ENCODE data around the gene ST3GAL4. TPM values are rescaled to one million over a fixed set of nuclear protein-coding genes. Genes with fewer than 3 reads are reported as not detected.
A peak's percentile ranks its signal among the peaks of the same experiment; 100 is the strongest.

ST3GAL4 gene, protein sequence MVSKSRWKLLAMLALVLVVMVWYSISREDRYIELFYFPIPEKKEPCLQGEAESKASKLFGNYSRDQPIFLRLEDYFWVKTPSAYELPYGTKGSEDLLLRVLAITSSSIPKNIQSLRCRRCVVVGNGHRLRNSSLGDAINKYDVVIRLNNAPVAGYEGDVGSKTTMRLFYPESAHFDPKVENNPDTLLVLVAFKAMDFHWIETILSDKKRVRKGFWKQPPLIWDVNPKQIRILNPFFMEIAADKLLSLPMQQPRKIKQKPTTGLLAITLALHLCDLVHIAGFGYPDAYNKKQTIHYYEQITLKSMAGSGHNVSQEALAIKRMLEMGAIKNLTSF
- total RNA-seq (10 to 100 TPM; 31.5 to 31.9 TPM), polyA plus RNA-seq (10 to 100 TPM; 23.6 to 38.3 TPM)
- long read RNA-seq, donor 1, transcript ST3GAL4-204 (11 exons, 1,812 nt) = major isoform, 5 of 7 reads
- long read RNA-seq, donor 1, partial matches to known transcripts = 0 of 7 reads
- long read RNA-seq, donor 1, other reads (novel, unspliced or antisense) = 0 of 7 reads
- long read RNA-seq, donor 2, partial matches to known transcripts = 0 of 1 reads
- long read RNA-seq, donor 2, other reads (novel, unspliced or antisense) = 0 of 1 reads
- long read RNA-seq, donor 3, partial matches to known transcripts = 0 of 3 reads
- long read RNA-seq, donor 3, other reads (novel, unspliced or antisense) = 0 of 3 reads
- long read RNA-seq, donor 4, partial matches to known transcripts = 0 of 2 reads
- long read RNA-seq, donor 4, other reads (novel, unspliced or antisense) = 0 of 2 reads
- long read RNA-seq, donor 5, transcript ST3GAL4-204 (11 exons, 1,812 nt) = major isoform, 6 of 9 reads
- long read RNA-seq, donor 5, partial matches to known transcripts = 0 of 9 reads
- long read RNA-seq, donor 5, other reads (novel, unspliced or antisense) = 0 of 9 reads

DNA sequence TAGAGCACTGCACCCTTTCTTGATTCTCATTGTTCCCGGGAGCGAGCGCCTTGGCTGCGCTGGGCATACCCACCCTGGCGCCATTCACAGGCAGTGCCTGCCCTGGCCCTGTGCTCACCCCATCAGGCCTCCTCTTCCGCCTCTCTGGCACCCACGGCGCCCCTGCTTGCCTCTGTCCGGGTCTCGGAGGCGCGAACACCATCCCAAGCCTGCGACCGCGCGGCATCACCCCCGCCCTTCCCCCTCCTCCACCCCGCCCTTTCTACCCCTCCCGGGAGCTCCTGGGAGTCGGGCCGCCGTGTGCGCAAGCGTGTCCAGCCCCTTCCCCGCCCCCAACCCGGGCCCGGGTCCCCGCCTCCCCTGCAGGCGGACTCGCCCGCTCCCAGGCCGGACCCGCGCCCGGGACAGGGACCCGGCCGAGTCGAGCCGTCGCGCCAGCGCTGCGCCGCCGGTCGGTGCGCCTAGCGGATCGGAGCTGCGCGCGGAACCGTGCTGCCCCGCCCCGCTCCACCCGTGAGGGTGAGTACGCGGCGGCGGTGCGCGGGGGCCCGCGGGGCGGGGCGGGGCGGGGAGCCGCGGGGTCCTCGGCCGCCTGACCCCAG, at the start of gene ST3GAL4:
TSS of gene ST3GAL4 (plus strand) at position 363 of the 602 bp plus-strand sequence. CDS start 50,470 bp downstream, outside the sequence.
- DNase-seq (peak; percentile 89 to 95 (median 94)), ATAC-seq (ENCODE audit: insufficient read depth, low FRiP score) (peak; percentile 84)
- peak within 1 kb of the TSS; percentile 45 to 64 for H3K9ac ChIP-seq (ENCODE audit: insufficient read depth in 1 of 2, low read length in 2 of 2)
- H3K27me3 ChIP-seq (ENCODE audit: control insufficient read depth in 3 of 3, insufficient read depth in 3 of 3, low read length in 2 of 3) = no peaks in the 10 kb centered on the region
- no peaks in the 10 kb centered on the region for H3K9me3 ChIP-seq (ENCODE audit: control insufficient read depth in 4 of 4, insufficient read depth in 3 of 4, low read length in 3 of 4)
- WGBS, 2 donors = 1% methylated on average over 53 to 71 of the region's 71 CpGs
- no peak for TF ChIP-seq CTCF (IDR thresholded peaks at IDR 0.05; ENCODE audit: control extremely low read depth, extremely low read depth)
- H3K36me3 ChIP-seq (ENCODE audit: control insufficient read depth in 4 of 4, insufficient read depth in 4 of 4, low read length in 4 of 4) = peaks cover 0 to 3% (median 0%) of the 10 kb centered on the region in 4 donors
- peak within 1 kb of the TSS; percentile 68 for H3K4me3 ChIP-seq
- H3K27ac ChIP-seq (ENCODE audit: low read depth in 1 of 2, low read length in 1 of 2) = peak within 1 kb of the TSS; percentile 79 to 92
- H3K4me1 ChIP-seq (ENCODE audit: control insufficient read depth in 5 of 5, insufficient read depth in 5 of 5, low read length in 5 of 5) = peaks cover 29 to 82% (median 32%) of the 10 kb centered on the region in 5 donors

GRCh38 chr11:126305699-126306098, 49.8 kb upstream of the ST3GAL4 start:
- Histone ChIP-seq H3K4me1 (ENCODE audit: control insufficient read depth in 5 of 5, insufficient read depth in 5 of 5, low read length in 5 of 5) (peaks cover 0 to 13% (median 6%) of the 10 kb centered on the region in 5 donors), H3K27ac (ENCODE audit: low read depth in 1 of 2, low read length in 1 of 2) (no peak overlapping the region), H3K9me3 (ENCODE audit: control insufficient read depth in 4 of 4, insufficient read depth in 3 of 4, low read length in 3 of 4) (no peaks in the 10 kb centered on the region), H3K27me3 (ENCODE audit: control insufficient read depth in 3 of 3, insufficient read depth in 3 of 3, low read length in 2 of 3) (no peaks in the 10 kb centered on the region), H3K9ac (ENCODE audit: insufficient read depth in 1 of 2, low read length in 2 of 2) (no peak overlapping the region), H3K4me3 (no peak overlapping the region), H3K36me3 (ENCODE audit: control insufficient read depth in 4 of 4, insufficient read depth in 4 of 4, low read length in 4 of 4) (peaks cover 0 to 12% (median 6%) of the 10 kb centered on the region in 4 donors)
- TF ChIP-seq CTCF (IDR thresholded peaks at IDR 0.05; ENCODE audit: control extremely low read depth, extremely low read depth) = no peak
- WGBS, 2 donors = 92 to 97% methylated on average over 4 of the region's 4 CpGs
- ATAC-seq (ENCODE audit: insufficient read depth, low FRiP score) = no peak
- DNase-seq = no peak

DNA sequence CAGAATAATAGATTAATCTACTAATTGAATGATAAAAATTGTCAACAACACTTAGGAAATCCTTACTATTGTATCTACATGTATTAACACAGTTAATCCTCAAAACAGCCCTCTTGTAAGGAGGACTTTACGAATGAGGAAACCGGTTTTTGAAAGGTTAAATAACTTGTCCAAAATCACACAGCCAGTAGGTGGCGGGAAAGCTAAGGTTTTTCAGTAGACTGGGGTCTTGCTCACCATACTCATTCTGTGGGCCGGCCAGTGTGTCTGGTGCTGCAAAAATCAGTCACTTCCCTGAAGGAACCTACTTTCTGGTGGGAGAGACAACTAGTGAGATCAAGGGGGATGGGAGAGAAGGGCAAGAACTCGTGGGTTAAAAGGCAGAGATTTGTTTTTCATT, 47.8 kb upstream of the ST3GAL4 start:
- Histone ChIP-seq H3K4me1 (ENCODE audit: control insufficient read depth in 5 of 5, insufficient read depth in 5 of 5, low read length in 5 of 5) (peaks cover 0 to 18% (median 6%) of the 10 kb centered on the region in 5 donors), H3K9me3 (ENCODE audit: control insufficient read depth in 4 of 4, insufficient read depth in 3 of 4, low read length in 3 of 4) (no peaks in the 10 kb centered on the region), H3K27ac (ENCODE audit: low read depth in 1 of 2, low read length in 1 of 2) (no peak overlapping the region), H3K9ac (ENCODE audit: insufficient read depth in 1 of 2, low read length in 2 of 2) (no peak overlapping the region), H3K27me3 (ENCODE audit: control insufficient read depth in 3 of 3, insufficient read depth in 3 of 3, low read length in 2 of 3) (no peaks in the 10 kb centered on the region), H3K4me3 (no peak overlapping the region), H3K36me3 (ENCODE audit: control insufficient read depth in 4 of 4, insufficient read depth in 4 of 4, low read length in 4 of 4) (peaks cover 0 to 12% (median 7%) of the 10 kb centered on the region in 4 donors)
- TF ChIP-seq CTCF (IDR thresholded peaks at IDR 0.05; ENCODE audit: control extremely low read depth, extremely low read depth) = no peak
- no peak for ATAC-seq (ENCODE audit: insufficient read depth, low FRiP score)
- WGBS, 2 donors = 15 to 43% methylated on average over 5 of the region's 5 CpGs
- peak; percentile 51 to 73 (median 62) for DNase-seq

Measured in lung (tissue), 16 donors.